ENCODE measurements around the gene DAB2IP.

DAB2IP gene

GRCh38 chr9:121686930-121687541 is 35.6 kb downstream of the DAB2IP start:
- no peak for DNase-seq

DNA sequence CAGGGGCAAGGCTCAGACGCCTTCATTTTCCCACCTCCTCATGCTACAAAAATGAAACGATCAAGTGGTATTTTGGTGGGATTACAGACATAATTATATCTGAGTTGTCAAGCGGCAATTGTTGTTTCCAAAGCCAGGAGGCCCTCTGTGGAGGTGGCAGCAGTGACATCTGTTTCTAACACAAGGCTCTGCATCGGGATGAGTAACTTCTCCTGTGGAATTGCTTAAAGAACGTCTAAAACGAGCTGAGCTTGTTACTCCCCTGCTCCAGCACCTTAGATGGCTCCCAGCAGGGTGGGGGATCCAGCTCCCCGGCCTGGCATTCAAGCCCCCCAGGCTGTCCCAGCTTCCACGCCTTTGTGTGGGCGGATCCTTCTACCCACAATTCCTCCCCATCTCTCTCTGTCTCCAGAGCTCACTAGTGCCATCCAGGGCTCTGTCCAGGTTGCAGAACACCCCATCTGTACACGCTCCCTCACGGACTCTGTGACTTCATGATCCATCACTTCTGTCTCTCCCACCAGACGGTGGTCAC is 36.8 kb downstream of the DAB2IP start:
- no peak for DNase-seq

DNA sequence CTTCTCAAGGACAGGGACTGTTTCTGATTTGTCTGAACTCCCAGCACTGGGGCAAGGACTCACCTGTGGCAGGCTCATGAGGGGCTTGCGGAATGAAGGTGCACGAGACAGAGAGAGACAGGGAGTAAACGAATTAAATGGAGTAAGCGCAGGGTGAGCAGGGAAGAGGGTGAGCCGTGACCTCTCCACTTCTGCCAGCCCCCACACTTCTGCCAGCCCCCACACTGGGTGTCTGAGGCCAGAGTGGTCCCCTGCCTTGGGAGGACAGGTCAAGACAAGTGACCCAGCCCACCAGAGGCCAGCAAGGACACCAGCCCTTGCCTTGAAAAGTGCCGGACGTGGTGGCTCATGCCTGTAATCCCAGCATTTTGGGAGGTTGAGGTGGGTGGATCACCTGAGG is 37.2 kb downstream of the DAB2IP start:
- DNase-seq = no peak

GRCh38 chr9:121689461-121690157 is 38.2 kb downstream of the DAB2IP start:
- no peak for DNase-seq

DNA sequence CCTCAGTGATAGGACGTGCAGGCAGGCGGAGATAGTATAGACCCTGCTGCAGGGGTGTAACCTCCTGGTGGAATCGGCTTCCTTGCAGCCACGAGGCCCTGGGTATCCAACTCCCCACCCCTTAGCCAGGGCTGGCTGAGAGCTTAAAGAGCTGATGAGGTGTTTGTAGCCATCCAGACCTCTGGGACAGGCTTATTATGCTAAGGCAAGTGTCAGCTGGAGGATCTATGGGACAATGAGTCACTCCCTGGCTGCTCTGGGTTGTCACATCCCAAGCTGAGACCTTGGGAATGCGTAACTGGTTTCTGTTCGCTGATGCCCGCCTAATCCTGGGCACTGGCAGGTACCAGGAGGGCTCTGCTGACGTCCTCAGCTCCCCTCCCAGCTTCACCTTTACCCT is 38.9 kb downstream of the DAB2IP start:
- DNase-seq = no peak

GRCh38 chr9:121690766-121691165 is 39.3 kb downstream of the DAB2IP start:
- no peak for DNase-seq

- no peak for DNase-seq
Observed at GRCh38 chr9:121691890-121692289, 40.5 kb downstream of the DAB2IP start.

GRCh38 chr9:121692606-121693387 is 41.4 kb downstream of the DAB2IP start:
- no peak for DNase-seq

GRCh38 chr9:121693388-121693670 is 41.9 kb downstream of the DAB2IP start:
- no peak for DNase-seq

- no peak for DNase-seq
Observed at GRCh38 chr9:121694001-121694400, 42.6 kb downstream of the DAB2IP start.

DNA sequence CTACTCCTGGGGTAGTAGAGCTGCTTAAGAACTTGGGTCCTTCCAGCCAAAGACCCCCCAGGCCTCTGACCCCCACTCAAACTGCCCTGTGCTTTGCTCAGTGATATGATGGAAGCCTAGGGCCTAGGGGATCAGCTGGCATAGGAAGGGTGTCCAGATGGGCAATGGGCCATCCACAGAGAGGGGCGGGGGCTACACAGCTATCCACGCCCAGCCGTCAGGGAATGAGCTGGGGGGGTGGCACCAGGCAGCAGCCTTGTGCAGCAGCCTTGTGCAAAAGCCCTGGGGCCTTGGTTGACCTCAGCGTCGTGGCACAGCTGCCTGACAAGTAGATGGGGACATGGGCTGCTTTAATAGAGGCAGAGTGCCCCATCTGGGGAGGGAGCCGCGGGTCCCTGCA is 43.2 kb downstream of the DAB2IP start:
- DNase-seq = no peak

GRCh38 chr9:121696930-121697329 is 45.5 kb downstream of the DAB2IP start:
- DNase-seq = no peak

DNA sequence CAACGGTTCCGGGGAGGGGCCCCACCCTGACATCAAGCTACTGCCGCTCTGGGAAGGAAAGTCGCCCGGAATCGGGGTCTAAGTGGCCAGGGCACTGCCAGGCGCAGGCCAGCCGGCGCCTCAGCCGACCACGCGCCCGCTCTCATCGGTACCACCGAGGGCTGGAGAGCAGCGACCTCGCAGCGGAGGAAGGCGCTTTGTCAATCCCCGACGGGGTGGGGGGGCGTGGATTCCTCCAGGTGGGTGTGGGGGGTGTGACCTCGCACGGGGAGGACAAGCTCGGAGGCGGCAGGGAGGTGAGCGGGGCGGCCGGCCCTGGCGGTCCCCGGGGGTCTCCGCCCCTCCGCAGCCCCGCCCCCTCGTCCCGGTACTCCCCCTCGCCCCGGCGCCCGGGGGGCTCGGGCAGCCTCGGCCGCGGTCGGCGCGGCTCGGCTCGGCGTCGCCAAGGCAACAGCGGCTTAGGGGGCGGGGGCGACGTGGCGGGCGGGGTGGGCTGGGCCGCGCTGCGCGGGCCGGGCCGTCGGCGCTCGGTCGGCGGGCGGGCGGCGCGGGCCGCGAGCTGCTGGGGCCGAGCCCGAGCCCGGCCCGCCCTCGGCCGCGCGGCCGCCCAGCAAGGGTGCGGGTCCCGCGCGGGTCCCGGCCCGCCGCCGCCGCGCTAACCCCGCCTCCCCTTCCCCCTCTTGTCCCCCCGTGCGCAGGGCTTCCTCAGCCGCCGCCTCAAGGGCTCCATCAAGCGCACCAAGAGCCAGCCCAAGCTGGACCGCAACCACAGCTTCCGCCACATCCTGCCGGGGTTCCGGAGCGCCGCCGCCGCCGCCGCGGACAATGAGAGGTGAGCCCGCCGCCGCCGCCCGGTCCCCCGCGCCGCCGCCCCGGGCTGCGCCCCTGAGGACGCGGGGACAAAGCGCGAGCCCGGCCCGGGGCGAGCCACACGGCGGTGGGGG is 47.5 kb downstream of the DAB2IP start:
- DNase-seq = no peak

DNA sequence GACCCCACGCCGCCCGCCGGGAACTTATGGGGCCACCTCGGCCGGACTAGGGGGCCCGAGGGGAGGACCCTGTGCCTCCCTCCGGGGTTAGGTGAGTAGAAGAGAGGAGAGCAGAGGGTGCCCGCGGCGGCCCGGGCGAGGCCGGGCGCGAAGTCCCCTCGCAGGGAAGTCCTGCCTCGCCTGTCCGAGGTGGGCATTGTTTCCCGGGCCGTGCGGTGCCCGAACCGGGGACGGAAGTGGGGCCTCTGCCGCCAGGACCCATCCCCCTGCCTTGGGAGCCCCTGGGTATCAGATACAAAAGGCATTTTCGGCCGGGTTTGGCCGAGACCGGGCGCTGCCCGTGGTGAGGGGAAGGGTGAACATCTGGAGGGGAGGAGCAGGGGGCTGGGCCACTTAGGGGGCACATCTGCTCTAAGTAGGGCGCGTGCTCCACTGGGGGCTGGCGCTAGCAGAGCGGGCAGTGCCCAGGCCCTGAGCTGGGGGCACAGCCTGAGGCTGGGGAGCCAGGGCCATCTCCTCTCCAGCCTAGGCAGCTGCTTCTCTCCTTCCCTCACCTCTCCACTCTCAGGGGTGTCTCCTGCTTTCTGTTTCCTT is 48.2 kb downstream of the DAB2IP start:
- no peak for DNase-seq

- no peak for DNase-seq
Observed at GRCh38 chr9:121700165-121700831, 48.9 kb downstream of the DAB2IP start.

GRCh38 chr9:121700832-121701419 is 49.5 kb downstream of the DAB2IP start:
- no peak for DNase-seq

- no peak for DNase-seq
Observed at GRCh38 chr9:121701736-121702261, 50.4 kb downstream of the DAB2IP start.

DNA sequence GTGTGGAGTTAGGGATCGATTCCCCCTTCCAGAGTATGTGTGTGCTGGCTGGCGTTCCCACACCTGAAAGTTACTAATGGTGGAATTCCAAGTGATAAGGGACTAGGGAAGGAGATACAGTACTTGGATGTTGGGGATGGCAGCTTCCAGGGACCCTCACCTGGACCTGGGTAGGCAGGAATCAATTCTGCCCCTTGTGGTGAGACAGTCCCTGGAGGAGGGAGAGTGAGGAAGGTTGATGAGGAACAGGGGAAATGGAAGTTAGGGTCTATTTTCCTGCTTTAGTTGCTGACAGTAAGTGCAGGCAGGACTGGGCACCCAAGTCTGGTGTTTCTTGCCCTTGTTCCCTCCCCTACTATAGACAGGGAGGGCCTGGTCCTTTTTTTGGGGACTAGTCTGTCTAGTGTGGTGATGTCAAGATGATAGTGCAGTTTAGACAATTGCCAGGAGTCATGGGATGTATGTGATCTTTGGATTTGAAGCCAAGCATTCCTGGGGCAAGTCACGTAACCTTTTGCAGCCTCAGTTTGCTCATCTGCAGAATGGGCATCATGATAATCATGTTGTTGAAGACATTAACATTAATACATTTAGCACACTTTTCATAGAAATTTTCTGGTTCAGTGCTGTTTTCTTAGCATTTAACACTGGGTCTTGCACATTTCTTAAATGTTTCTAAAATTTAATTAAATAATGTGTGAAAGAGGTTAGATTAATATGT is 51.7 kb downstream of the DAB2IP start:
- no peak for DNase-seq

- no peak for DNase-seq
Observed at GRCh38 chr9:121704281-121704680, 52.8 kb downstream of the DAB2IP start.

GRCh38 chr9:121706149-121706750 is 54.8 kb downstream of the DAB2IP start:
- DNase-seq = no peak
